ENCODE data around the gene XYLT1.

- no peak for TF ChIP-seq EZH2phosphoT487 (IDR thresholded peaks at IDR 0.05; ENCODE audit: insufficient read depth, low read depth)
- no peak for TF ChIP-seq EZH2 (IDR thresholded peaks at IDR 0.05; ENCODE audit: insufficient read depth, poor library complexity, severe bottlenecking)
These were observed 314.8 kb downstream of the XYLT1 start for GRCh38 chr16:17155936-17156335.
